K562 (cell line): ENCODE measurements around the gene PTPN5. TPM values are rescaled to one million over a fixed set of nuclear protein-coding genes. Genes with fewer than 3 reads are reported as not detected.

ENCODE experiments used
- ATAC-seq: fragments of 200-7000 bp; cut with Tn5 transposase; 3 replicates; pipeline ENCODE4 v1.9.1; 2020; ENCODE audit warnings: moderate library complexity
- BruUV-seq: library from RNA; stranded (reverse); fragments of 400-500 nt; replicated peaks from 2 replicates; lab custom pipeline; 2021; lab: Mats Ljungman, UMichigan
- CTCF ChIA-PET: fragments of 300-600 bp; formaldehyde crosslinking; extraction: SDS; loops from one replicate; lab custom pipeline; 2021; ENCODE audit warnings: low intra/inter-chr PET ratio; lab: Yijun Ruan, JAX
- POLR2A ChIA-PET: fragments of 300-600, 350-650 bp; sonication (Branson Sonifier 250); formaldehyde crosslinking; extraction: SDS; loops from one replicate; lab custom pipeline; 2021; ENCODE audit warnings: antibody characterized with exemption, inconsistent platforms; lab: Yijun Ruan, JAX
- DNase-seq, 4 experiments: peaks; one replicate each; pipeline versions ENCODE4 v3.0.0 to v3.0.0-alpha.2; 2011 to 2018; ENCODE audit warnings: low spot score in 3 of 4, mixed read lengths in 3 of 4; ENCODE audit errors: extremely low read depth in 1 of 4
- FAIRE-seq: peaks from 2 replicates; lab custom pipeline; 2011; peaks lifted over from hg19 to GRCh38; lab: Jason Lieb, UNC
- H2AFZ ChIP-seq: 2 replicates; pipeline ENCODE4 v1.6.0; 2011; ENCODE audit warnings: low read depth, low read length, control low read depth, inconsistent platforms
- H3K27ac ChIP-seq: fragments of 200-600 bp; 3 replicates; pipeline ENCODE4 v1.8.0; 2011; ENCODE audit warnings: low read depth, mild to moderate bottlenecking, control low read depth, inconsistent platforms, low read length, moderate library complexity, mixed read lengths; ENCODE audit errors: extremely low read depth
- H3K27me3 ChIP-seq, 2 experiments: fragments of 300-600 bp in 1 of 2; 2 replicates in 1 of 2; 3 replicates in 1 of 2; pipeline versions ENCODE4 v1.6.0 to v1.8.0; 2011; ENCODE audit warnings: inconsistent platforms in 2 of 2, low read length in 2 of 2, mild to moderate bottlenecking in 1 of 2, mixed read lengths in 1 of 2, moderate library complexity in 1 of 2; ENCODE audit not compliant: control insufficient read depth in 2 of 2, insufficient read depth in 2 of 2
- H3K36me3 ChIP-seq: fragments of 300-600 bp; 3 replicates; pipeline ENCODE4 v1.8.0; 2011; ENCODE audit warnings: mild to moderate bottlenecking, low read length, inconsistent platforms; ENCODE audit not compliant: control insufficient read depth, insufficient read depth
- H3K4me1 ChIP-seq, 2 experiments: fragments of 200-600 bp in 1 of 2; replicated peaks in 1 of 2; 2 replicates in 1 of 2; 3 replicates in 1 of 2; pipeline versions ENCODE4 v1.5.1 to v1.8.0; 2011; ENCODE audit warnings: inconsistent platforms in 2 of 2, low read length in 2 of 2, mild to moderate bottlenecking in 1 of 2, mixed read lengths in 1 of 2, moderate library complexity in 1 of 2; ENCODE audit not compliant: control insufficient read depth in 2 of 2, insufficient read depth in 2 of 2
- H3K4me2 ChIP-seq: 2 replicates; pipeline ENCODE4 v1.6.1; 2011; ENCODE audit warnings: low read length, control low read depth, inconsistent platforms, mixed read lengths; ENCODE audit not compliant: insufficient read depth
- H3K4me3 ChIP-seq: fragments of 200-600 bp; sonication (generic), shearing (Covaris generic); 2 replicates; pipeline ENCODE4 v1.5.1; 2016; ENCODE audit warnings: control low read depth, inconsistent platforms
- H3K79me2 ChIP-seq: fragments of 200-600 bp; 3 replicates; pipeline ENCODE4 v1.8.0; 2011; ENCODE audit warnings: low read length, inconsistent platforms; ENCODE audit not compliant: control insufficient read depth, insufficient read depth
- H3K9ac ChIP-seq, 2 experiments: 2 replicates each; pipeline versions ENCODE4 v1.6.0 to v1.6.1; 2011; ENCODE audit warnings: low read depth in 2 of 2, low read length in 2 of 2, control low read depth in 1 of 2, inconsistent platforms in 1 of 2, mild to moderate bottlenecking in 1 of 2, mixed read lengths in 1 of 2; ENCODE audit not compliant: insufficient read depth in 1 of 2
- H3K9me1 ChIP-seq: one replicate; pipeline ENCODE4 v1.6.0; 2011; ENCODE audit warnings: inconsistent platforms, mild to moderate bottlenecking, low read length, moderate library complexity; ENCODE audit not compliant: control insufficient read depth, insufficient read depth
- H3K9me3 ChIP-seq: replicated peaks from 2 replicates; pipeline ENCODE4 v1.5.1; 2011; ENCODE audit warnings: low read depth, low read length, inconsistent platforms; ENCODE audit not compliant: control insufficient read depth, insufficient read depth
- H4K20me1 ChIP-seq: replicated peaks from 2 replicates; pipeline ENCODE4 v1.6.1; 2011; ENCODE audit warnings: low read length, inconsistent platforms, mixed read lengths; ENCODE audit not compliant: control insufficient read depth, insufficient read depth
- L3MBTL2 ChIP-seq: fragments of 450-650 bp; IDR thresholded peaks from 2 replicates; pipeline ENCODE4 v1.6.1; 2016; ENCODE audit warnings: mild to moderate bottlenecking, moderate library complexity
- NFIC ChIP-seq: fragments of 450-650 bp; IDR thresholded peaks from 2 replicates; pipeline ENCODE4 v1.6.1; 2017; ENCODE audit warnings: mild to moderate bottlenecking, inconsistent platforms
- POLR2A ChIP-seq: fragments of 450-650 bp; conservative IDR thresholded peaks from 2 replicates; pipeline ENCODE4 v1.6.1; 2016
- RBM25 ChIP-seq: fragments of 200-400 bp; formaldehyde crosslinking; IDR thresholded peaks from 2 replicates; pipeline ENCODE4 v1.6.1; 2018; ENCODE audit warnings: low read length, low read depth, moderate library complexity; ENCODE audit not compliant: severe bottlenecking
- SREBF2 ChIP-seq: sonication (generic); formaldehyde crosslinking; IDR thresholded peaks from 2 replicates; pipeline ENCODE4 v1.4.0; 2020; ENCODE audit warnings: mild to moderate bottlenecking, missing genetic modification reagents
- ZBTB8A ChIP-seq: fragments of 450-650 bp; IDR thresholded peaks from 2 replicates; pipeline ENCODE4 v1.6.1; 2018; ENCODE audit warnings: mild to moderate bottlenecking, moderate library complexity; ENCODE audit not compliant: partially characterized antibody
- ZFPM2 ChIP-seq: fragments of 250-450 bp; sonication (Bioruptor Pico); IDR thresholded peaks from 2 replicates; pipeline ENCODE4 v1.5.1; 2022; ENCODE audit warnings: mild to moderate bottlenecking
- ZKSCAN3 ChIP-seq: fragments of 250-450 bp; sonication (Bioruptor Pico); IDR thresholded peaks from 2 replicates; pipeline ENCODE4 v1.4.0; 2020
- WGBS: fragments of 100-300 bp; shearing (Covaris generic); methylation state at CpG from one replicate; pipeline ENCODE4 v1.1.6; 2016; ENCODE audit warnings: low coverage, mixed read lengths; ENCODE audit not compliant: insufficient coverage; ENCODE audit errors: missing lambda C conversion rate; 5-methylcytosine and 5-hydroxymethylcytosine counted together
- in situ Hi-C: fragments of 300-500 bp; cut with MboI; formaldehyde crosslinking; loops from 4 replicates; pipeline ENCODE4 v1.15.0; 2018; ENCODE audit warnings: inconsistent platforms, mixed read lengths
- intact Hi-C: fragments of 100-400 bp; cut with micrococcal nuclease; formaldehyde crosslinking; loops from 2 replicates; pipeline ENCODE4 v1.14.2; 2022
- polyA plus RNA-seq, 8 experiments: library from polyadenylated mRNA; depleted of rRNA in 4 of 8; stranded (reverse) in 5 of 8; unstranded in 3 of 8; fragments of >200 nt; fragmentation: Nextera tagmentation in 2 of 8; fragmentation: Illumina TruSeq in 1 of 8; extraction: Ambion mirVana in 2 of 8; extraction: Trizol in 1 of 8; gene quantifications; 2 replicates each; pipeline versions ENCODE4 v1.2.1 to v1.2.3, GENCODE V29; 2011 to 2014; ENCODE audit warnings: inconsistent platforms in 1 of 8, missing spikeins in 1 of 8
- total RNA-seq, 7 experiments: library from RNA; depleted of rRNA in 6 of 7; stranded (reverse); fragments of >200 nt in 6 of 7; fragmentation: Illumina TruSeq in 2 of 7; extraction: Trizol in 2 of 7; gene quantifications; 2 replicates each; pipeline versions ENCODE4 v1.2.1 to v1.2.3, GENCODE V29; 2011 to 2021; ENCODE audit warnings: low replicate concordance in 1 of 7
- TF ChIP-seq, protein P1 (sequence below): fragments of 450-650 bp; IDR thresholded peaks from 2 replicates; pipeline ENCODE4 v1.6.1; 2017; ENCODE audit warnings: antibody characterized with exemption, mild to moderate bottlenecking

The PTPN5 gene
- total and polyA plus RNA-seq, 9 of the 15 experiments (the other 6 are each of a cell fraction or from before 2014, with no cell fraction given): not detected

DNA sequence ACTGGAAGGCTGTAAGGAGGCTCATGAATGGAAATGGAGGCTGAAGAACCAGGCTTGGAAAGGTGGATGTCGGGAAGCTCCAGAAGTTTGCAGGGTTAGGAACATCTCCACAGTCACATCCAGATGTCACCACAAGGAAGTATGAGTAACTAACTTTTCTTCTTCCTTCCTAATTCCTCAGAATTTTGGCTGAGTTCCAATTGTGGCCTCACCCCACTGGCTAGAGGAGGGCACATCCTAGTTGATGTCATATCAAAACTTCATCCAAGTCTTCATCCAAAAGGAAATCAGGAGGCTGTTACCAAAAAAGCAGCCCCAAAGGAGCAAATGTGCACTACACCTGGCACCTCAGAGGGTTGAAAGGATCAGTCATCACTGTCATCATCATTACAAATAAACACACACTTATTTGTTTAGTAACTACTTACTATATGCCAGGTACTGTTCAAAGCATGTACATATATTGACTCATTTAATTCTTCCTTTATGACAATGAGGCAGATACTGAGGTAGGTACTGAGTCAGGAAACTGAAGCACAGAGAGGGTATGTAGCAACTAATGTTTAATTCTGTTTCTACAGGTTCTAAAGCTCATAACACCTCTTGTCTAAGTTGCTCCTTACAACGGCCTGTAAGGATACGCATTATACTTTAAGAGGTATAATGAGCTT is 7.3 kb upstream of the PTPN5 start:
- Histone ChIP-seq H2AFZ (no peak overlapping the region), H3K36me3 (no peaks in the 10 kb centered on the region), H3K9ac (no peak overlapping the region), H4K20me1 (no peaks in the 10 kb centered on the region; the same call in 1 of the 2 replicates), H3K4me1 (no peaks in the 10 kb centered on the region), H3K79me2 (no peaks in the 10 kb centered on the region), H3K4me2 (no peak overlapping the region), H3K4me3 (no peak overlapping the region), H3K9me3 (no peaks in the 10 kb centered on the region), H3K27ac (no peak overlapping the region), H3K9me1 (no peaks in the 10 kb centered on the region), H3K27me3 (peaks cover 0 to 6% of the 10 kb centered on the region in 2 experiments; a peak in 3 of 5 replicates)
- DNase-seq (peak in 1 of 4 experiments; percentile 2), ATAC-seq (no peak), FAIRE-seq (no peak)
- POLR2A ChIA-PET: interaction anchor here (0.5 kb wide), 1 partner anchor 857 kb away, joined by 3 read pairs; no protein-coding TSS in a partner anchor
- in situ Hi-C loops (no loop called here), intact Hi-C loops (no loop called here)
- no TSS peak for BruUV-seq
- no peak for TF ChIP-seq ZBTB8A
- peak; percentile 56 for TF ChIP-seq NFIC
- WGBS: 0% methylated on average over 3 of the region's 3 CpGs
- CTCF ChIA-PET: no interaction called here

GRCh38 chr11:18794956-18795355 is 3.4 kb upstream of the PTPN5 start:
- no peak overlapping the region for H3K4me3 ChIP-seq
- POLR2A ChIA-PET: no interaction called here

More at GRCh38 chr11:18794956-18795355, 3.4 kb upstream of the PTPN5 start:
- Histone ChIP-seq H3K4me1 (peaks cover 0 to 8% of the 10 kb centered on the region in 2 experiments; a peak in 1 of 5 replicates), H4K20me1 (no peaks in the 10 kb centered on the region; the same call in 1 of the 2 replicates)
- intact Hi-C loops: no loop called here
- DNase-seq: no peak
- BruUV-seq: no TSS peak
- FAIRE-seq: no peak
- no peak for ATAC-seq
- in situ Hi-C loops: no loop called here
- no peak for TF ChIP-seq ZFPM2 (CRISPR knock-in tag)
- TF ChIP-seq RBM25: no peak
- no peak for TF ChIP-seq POLR2A
- TF ChIP-seq ZKSCAN3 (CRISPR knock-in tag): no peak
- TF ChIP-seq, protein P1, sequence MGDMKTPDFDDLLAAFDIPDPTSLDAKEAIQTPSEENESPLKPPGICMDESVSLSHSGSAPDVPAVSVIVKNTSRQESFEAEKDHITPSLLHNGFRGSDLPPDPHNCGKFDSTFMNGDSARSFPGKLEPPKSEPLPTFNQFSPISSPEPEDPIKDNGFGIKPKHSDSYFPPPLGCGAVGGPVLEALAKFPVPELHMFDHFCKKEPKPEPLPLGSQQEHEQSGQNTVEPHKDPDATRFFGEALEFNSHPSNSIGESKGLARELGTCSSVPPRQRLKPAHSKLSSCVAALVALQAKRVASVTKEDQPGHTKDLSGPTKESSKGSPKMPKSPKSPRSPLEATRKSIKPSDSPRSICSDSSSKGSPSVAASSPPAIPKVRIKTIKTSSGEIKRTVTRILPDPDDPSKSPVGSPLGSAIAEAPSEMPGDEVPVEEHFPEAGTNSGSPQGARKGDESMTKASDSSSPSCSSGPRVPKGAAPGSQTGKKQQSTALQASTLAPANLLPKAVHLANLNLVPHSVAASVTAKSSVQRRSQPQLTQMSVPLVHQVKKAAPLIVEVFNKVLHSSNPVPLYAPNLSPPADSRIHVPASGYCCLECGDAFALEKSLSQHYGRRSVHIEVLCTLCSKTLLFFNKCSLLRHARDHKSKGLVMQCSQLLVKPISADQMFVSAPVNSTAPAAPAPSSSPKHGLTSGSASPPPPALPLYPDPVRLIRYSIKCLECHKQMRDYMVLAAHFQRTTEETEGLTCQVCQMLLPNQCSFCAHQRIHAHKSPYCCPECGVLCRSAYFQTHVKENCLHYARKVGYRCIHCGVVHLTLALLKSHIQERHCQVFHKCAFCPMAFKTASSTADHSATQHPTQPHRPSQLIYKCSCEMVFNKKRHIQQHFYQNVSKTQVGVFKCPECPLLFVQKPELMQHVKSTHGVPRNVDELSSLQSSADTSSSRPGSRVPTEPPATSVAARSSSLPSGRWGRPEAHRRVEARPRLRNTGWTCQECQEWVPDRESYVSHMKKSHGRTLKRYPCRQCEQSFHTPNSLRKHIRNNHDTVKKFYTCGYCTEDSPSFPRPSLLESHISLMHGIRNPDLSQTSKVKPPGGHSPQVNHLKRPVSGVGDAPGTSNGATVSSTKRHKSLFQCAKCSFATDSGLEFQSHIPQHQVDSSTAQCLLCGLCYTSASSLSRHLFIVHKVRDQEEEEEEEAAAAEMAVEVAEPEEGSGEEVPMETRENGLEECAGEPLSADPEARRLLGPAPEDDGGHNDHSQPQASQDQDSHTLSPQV: no peak
- TF ChIP-seq SREBF2 (CRISPR knock-in tag): no peak
- no peak for TF ChIP-seq L3MBTL2
- TF ChIP-seq, all 486 proteins: peak for 0
- H3K9me1 ChIP-seq: no peaks in the 10 kb centered on the region
- no peaks in the 10 kb centered on the region for H3K79me2 ChIP-seq
- H2AFZ ChIP-seq: no peak overlapping the region
- H3K27ac ChIP-seq: no peak overlapping the region
- CTCF ChIA-PET: no interaction called here
- 0% methylated on average over 7 of the region's 7 CpGs for WGBS
- no peaks in the 10 kb centered on the region for H3K9me3 ChIP-seq
- H3K4me2 ChIP-seq: no peak overlapping the region
- no peak overlapping the region for H3K9ac ChIP-seq
- H3K36me3 ChIP-seq: no peaks in the 10 kb centered on the region
- peaks cover 0 to 31% of the 10 kb centered on the region in 2 experiments for H3K27me3 ChIP-seq
